ENCODE results near the gene SULT4A1.

DNA sequence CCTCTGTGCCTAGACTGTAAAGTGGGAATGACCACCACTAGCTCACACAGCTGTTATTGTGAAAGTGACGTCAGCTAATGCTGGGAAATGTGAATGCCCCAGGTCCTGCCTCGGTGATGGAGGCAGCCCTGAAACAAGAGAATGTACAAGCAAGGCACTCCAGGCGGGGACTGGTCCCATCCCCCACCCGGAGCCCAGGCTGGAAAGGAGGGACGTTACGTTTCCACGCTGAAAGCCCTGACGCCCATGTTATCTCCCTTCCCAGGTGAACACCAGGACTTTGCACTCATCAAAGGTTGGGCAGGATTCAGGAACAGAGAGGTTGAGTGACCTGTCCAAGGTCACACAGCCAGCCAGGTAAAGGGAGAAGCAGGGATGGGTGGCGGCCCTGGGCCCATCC is 784 bp downstream of the SULT4A1 start:
- TF ChIP-seq CTCF (IDR thresholded peaks at IDR 0.05; ENCODE audit: low read length) (no peak), EZH2 (IDR thresholded peaks at IDR 0.05; ENCODE audit: borderline replicate concordance, low read length) (no peak)
